ENCODE data around the gene MAP3K19. TPM values are rescaled to one million over a fixed set of nuclear protein-coding genes. Genes with fewer than 3 reads are reported as not detected.

MAP3K19 gene
- total and polyA plus RNA-seq, 2 experiments from 2014 or later: not detected

- no peak for TF ChIP-seq ZNF462 (CRISPR knock-in tag; IDR thresholded peaks at IDR 0.05)
- TF ChIP-seq NANOG (IDR thresholded peaks at IDR 0.05; ENCODE audit: borderline replicate concordance): no peak
- TF ChIP-seq JUNB (IDR thresholded peaks at IDR 0.05; ENCODE audit: unreplicated experiment): no peak
- TF ChIP-seq ZNF114 (CRISPR knock-in tag; IDR thresholded peaks at IDR 0.05): no peak
Observed at GRCh38 chr2:134952608-134953007, 94.6 kb downstream of the MAP3K19 start (continued).

- Histone ChIP-seq H3K4me3 (no peak overlapping the region), H3K9me2 (ENCODE audit: insufficient read depth) (no peaks in the 10 kb centered on the region), H3K79me2 (replicated peaks; ENCODE audit: insufficient read depth) (peaks cover 37% of the 10 kb centered on the region; the same call in 1 of the 2 replicates), H2AFZ (no peak overlapping the region), H4K20me1 (replicated peaks; ENCODE audit: insufficient read depth) (no peaks in the 10 kb centered on the region; the same call in 1 of the 2 replicates), H3K27me3 (ENCODE audit: insufficient read depth) (no peaks in the 10 kb centered on the region), H3F3A (replicated peaks; ENCODE audit: low read depth) (no peaks in the 10 kb centered on the region), H3K4me2 (no peak overlapping the region), H3K27ac (ENCODE audit: low read depth) (no peak overlapping the region), H3K36me3 (ENCODE audit: insufficient read depth) (peaks cover 46% of the 10 kb centered on the region), H3K4me1 (ENCODE audit: insufficient read depth) (no peaks in the 10 kb centered on the region)
- ATAC-seq: no peak
- Mint-ChIP-seq H3K4me1 (no peaks in the 10 kb centered on the region), H3K9me3 (no peaks in the 10 kb centered on the region), H3K27ac (no peak overlapping the region), H3K27me3 (ENCODE audit: insufficient read depth, low read depth, poor library complexity) (peaks cover 2% of the 10 kb centered on the region), H3K4me3 (no peak overlapping the region), H3K36me3 (ENCODE audit: low read depth) (peaks cover 66% of the 10 kb centered on the region)
- no peak for DNase-seq (ENCODE audit: low spot score)
- TF ChIP-seq JUNB (IDR thresholded peaks at IDR 0.05; ENCODE audit: unreplicated experiment) (no peak), REST (IDR thresholded peaks at IDR 0.05; ENCODE audit: unreplicated experiment) (no peak)
Observed at GRCh38 chr2:134950886-134951285, 96.4 kb downstream of the MAP3K19 start.

All from GM23338 (cell line).